Endometrium (tissue), 2 donors: ENCODE data around the gene ALG9.
"Not testable (repeated sequence)": the region's sequence is repeated elsewhere in the genome, so short reads cannot be mapped to it uniquely, and the experiment has no call there.

Experiments used
- FAIRE-seq: peaks from 2 replicates; lab custom pipeline; 2012; peaks lifted over from hg19 to GRCh38; lab: Jason Lieb, UNC
- donor health status: control.
- donor health status: control.

The ALG9 gene

GRCh38 chr11:111870886-111871692 is at the start of gene ALG9:
TSS of gene ALG9 (minus strand) at chr11:111871581. CDS start at chr11:111871482, 99 bp downstream.
- no peak for FAIRE-seq

GRCh38 chr11:111920908-111921307 is 49.5 kb upstream of the ALG9 start:
- no peak for FAIRE-seq

DNA sequence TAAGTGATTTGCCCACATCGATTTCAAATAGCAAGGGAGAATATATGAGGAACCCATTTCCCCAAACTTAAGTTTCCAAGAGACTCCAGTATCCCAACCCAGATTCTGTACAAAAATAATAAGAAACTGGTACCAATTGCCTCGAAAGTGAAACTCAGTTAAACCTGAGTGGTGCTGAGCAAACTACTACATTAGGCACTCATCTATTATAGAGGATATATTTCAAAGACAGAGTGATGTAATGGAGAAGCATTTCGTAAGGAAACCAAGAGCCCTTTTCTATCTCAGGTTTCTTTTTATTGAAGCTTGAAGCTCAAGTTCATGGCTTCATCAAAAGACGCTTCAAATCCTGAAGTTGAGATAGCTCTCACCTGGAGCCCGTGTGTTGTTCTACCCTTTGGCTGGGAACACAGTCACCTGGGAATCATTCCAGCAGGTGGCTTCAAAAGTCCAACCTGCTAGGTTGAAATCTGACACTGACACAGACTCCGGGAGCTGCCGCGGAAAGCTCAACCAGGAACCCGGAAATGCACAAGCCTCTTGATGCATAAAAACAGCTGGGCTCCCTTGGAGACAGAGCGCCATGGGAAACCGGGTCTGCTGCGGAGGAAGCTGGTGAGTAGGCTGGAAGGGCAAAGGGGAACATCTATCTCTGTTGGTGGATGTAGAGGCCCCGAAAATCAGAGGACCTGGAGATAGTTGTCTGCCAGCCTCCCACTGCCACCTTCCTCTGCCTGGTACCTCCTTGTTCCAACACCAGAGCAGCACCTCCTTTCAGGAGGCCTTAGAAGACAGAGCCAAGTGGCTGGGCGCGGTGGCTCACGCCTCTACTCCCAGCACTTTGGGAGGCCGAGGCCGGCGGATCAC is 47.2 kb upstream of the ALG9 start, which contains the start of gene C11orf52:
TSS of gene C11orf52 (plus strand) at position 524 of the 867 bp plus-strand sequence. CDS start at position 584, 60 bp downstream.
- FAIRE-seq, result no peak

GRCh38 chr11:111917788-111918187 is 46.4 kb upstream of the ALG9 start:
- no peak for FAIRE-seq

DNA sequence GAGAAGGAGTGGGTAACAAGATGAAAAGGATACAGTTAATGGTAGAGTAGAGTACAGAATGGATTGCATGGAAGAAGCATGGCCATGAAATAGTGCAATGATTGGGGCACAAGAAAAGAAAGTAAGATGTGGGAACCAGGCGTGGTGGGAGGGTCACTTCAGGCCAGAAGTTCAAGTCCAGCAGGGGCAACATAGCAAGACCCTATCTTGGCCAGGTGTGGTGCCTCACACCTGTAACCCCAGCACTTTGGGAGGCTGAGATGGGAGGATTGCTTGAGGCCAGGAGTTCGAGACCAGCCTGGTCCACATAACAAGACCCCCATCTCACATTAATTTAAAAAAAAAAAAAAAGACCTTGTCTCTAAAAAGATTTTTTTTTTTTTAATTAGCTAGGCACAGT is 45.9 kb upstream of the ALG9 start:
- FAIRE-seq, result no peak

DNA sequence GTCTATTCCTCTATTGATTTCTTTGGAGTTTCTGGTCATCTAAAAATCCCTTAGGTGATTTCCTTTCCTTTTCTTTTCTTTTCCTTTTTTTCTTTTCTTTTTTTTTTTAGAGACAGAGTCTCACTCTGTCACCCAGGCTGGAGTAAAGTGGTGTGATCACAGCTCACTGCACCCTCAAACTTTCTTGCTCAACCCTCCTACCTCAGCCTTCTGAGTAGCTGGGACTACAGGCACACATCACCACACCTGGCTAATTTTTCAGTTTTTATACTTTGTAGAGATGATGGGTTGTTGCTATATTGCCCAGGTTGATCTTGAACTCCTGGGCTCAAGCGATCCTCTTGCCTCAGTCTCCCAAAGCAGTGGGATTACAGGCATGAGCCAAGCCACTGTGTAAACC is 45.4 kb upstream of the ALG9 start:
- no peak for FAIRE-seq

- no peak for FAIRE-seq
These were observed 42.6 kb upstream of the ALG9 start for GRCh38 chr11:111913997-111914396.

DNA sequence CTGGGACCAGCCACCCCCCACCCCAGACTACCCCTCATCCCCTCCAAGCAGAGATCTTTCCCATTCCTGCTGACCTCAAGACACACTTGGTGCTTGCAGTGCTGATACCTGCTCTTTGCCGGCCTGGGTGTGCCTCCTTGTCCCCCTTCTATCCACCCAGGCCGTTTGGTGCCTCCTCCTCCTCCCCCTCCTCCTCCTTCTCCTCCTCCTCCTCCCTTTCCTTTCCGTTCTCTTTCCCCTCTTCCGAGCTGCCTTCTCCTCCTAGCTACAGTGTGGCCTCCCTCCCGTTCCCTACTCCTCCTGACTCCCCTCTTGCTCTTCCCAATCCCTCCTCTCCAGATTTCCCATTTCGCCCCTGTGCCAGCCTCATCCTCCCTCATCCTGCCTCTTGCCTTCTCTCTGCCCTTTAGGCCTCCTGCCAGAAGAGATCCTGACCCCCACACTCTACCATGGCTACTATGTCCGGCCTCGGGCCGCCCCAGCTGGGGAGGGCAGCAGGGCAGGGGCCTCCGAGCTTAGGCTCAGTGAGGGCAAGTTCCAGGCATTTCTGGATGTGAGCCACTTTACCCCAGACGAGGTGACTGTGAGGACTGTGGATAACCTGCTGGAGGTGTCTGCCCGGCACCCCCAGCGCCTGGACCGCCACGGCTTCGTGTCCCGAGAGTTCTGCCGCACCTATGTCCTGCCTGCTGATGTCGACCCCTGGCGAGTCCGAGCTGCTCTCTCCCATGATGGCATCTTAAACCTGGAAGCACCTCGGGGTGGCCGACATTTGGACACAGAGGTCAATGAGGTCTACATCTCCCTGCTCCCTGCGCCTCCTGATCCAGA is 41.9 kb upstream of the ALG9 start:
- no peak for FAIRE-seq

DNA sequence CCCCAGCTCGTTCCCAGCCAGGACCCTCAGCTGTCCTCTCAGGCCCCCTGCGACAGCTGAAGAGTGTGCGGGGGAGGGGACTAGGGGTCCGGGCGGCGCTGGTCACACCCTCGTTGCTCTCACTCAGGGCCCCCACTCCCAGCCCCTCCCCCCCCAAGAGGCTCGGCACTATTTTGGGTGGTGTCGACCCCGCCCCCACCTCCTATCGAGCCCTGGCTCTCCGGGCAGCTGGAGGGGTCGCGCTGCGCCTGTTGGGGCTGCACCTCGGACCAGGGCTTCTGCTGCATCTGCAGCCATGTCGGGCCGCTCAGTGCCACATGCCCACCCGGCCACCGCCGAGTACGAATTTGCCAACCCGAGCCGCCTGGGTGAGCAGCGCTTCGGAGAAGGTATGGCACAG is 41.2 kb upstream of the ALG9 start, which contains the start of gene HSPB2:
TSS of gene HSPB2 (plus strand) at position 200 of the 400 bp plus-strand sequence. CDS start at position 296, 96 bp downstream.
- no peak for FAIRE-seq

DNA sequence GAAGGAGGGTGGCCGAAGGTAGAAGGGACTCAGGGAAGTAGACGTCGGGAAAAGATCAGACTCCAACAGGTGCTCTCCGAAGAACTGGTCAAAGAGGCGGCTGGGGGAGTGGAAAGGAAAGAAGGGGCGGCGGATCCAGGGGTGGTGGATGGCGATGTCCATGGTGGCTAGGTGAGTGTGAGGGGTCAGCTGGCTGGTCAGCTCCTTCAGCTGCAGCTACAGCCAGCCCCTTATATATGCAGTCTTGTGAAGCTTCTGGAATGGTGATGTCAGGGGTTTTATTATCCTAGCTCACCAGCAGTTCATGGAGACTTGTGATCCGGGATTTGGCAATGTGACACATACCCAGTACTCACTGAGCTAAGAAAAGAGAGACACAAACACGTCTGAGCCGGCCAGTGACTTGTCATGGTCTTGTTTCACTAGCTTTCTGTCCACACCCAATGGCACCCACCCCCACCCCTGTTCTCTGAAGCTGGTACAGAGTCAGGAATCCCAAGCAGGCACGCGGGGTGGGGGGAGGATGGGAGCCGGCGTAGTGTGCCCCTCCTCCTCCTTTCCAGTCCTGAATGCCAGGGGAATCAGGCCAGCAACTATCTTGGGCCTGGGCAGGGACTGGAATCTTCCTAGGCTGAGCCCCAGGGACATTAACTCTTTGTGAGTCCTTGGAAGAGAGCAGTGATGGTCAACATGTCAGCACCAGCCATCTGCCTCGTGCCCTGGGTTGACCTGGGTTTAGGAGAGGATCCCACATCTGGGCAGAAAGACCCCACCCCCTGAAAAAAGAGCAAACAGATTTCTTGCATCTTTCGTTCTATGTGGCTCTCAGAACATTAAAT is 40.4 kb upstream of the ALG9 start, which contains the start of gene CRYAB:
TSS of gene CRYAB (minus strand) at position 208 of the 839 bp plus-strand sequence. CDS start at position 162, 46 bp downstream.
- FAIRE-seq, result no peak

- no peak for FAIRE-seq
These were observed 39.5 kb upstream of the ALG9 start for GRCh38 chr11:111910676-111911562.

DNA sequence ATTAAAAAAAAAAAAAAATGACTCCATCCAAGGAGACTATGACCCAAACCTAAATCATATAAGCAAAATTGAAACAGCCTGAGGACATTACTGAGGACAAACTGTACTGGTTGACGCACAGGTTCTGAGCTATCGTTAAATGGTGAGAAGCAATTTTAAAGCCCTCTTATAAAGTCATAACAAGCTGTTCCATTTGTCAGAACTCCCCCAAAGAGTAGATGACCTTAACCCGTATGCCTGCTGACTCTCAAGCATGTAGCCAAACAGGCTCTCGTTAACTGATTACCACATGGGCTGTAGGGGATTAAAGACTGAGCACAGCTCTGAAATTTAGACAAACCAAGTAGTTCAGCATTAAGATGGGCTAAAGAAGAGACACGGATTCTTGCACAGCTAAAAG is 38.0 kb upstream of the ALG9 start:
- FAIRE-seq, result no peak

- no peak for FAIRE-seq
These were observed 37.4 kb upstream of the ALG9 start for GRCh38 chr11:111908639-111909305.

GRCh38 chr11:111906680-111907079 is 35.3 kb upstream of the ALG9 start:
- FAIRE-seq, result no peak

- FAIRE-seq, result no peak
These were observed 34.0 kb upstream of the ALG9 start for GRCh38 chr11:111905411-111905810.

- FAIRE-seq, result no peak
These were observed 15.5 kb upstream of the ALG9 start for GRCh38 chr11:111886844-111887243.

- no peak for FAIRE-seq
These were observed 14.7 kb upstream of the ALG9 start for GRCh38 chr11:111886032-111886431.

DNA sequence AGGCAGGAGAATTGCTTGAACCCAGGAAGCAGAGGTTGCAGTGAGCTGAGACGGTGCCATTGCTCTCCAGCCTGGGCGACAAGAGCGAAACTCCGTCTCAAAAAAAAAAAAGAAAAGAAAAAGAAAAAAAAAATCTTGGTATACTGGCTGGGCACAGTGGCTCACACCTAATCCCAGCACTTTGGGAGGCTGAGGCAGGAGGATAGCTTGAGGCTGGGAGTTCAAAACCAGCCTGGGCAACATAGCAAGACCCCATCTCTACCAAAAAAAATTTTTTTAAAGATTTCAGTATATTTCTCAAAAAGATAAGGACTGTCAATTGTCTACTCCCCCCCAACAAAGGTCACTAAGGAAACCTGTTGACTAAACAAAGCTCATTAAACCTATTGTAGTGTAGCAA is 13.7 kb upstream of the ALG9 start:
- FAIRE-seq, result not testable (repeated sequence)

DNA sequence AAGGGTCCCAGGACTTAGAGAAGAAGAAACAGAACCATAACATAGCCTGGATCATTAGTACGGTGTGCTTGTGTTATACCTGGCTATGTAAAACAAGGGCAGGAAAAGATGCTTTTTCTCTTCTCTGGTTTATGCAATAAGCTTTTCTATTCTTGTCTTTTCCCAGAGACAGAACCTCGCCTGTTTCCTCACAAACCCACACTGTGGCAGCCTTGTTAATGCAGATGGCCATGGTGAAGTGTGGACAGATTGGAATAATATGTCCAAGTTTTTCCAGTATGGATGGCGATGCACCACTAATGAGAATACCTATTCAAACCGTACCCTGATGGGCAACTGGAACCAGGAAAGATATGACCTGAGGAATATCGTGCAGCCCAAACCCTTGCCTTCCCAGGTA is 10.8 kb upstream of the ALG9 start:
- no peak for FAIRE-seq

- no peak for FAIRE-seq
These were observed 8.2 kb upstream of the ALG9 start for GRCh38 chr11:111879637-111879960.
